Activated naive CD4-positive, alpha-beta T cell (primary cell): ENCODE data around the gene RNF115.

Experiments used
- DNase-seq, 4 experiments: peaks; one replicate each; lab custom pipeline; 2025; lab: John Stamatoyannopoulos, UW

RNF115 gene

DNA sequence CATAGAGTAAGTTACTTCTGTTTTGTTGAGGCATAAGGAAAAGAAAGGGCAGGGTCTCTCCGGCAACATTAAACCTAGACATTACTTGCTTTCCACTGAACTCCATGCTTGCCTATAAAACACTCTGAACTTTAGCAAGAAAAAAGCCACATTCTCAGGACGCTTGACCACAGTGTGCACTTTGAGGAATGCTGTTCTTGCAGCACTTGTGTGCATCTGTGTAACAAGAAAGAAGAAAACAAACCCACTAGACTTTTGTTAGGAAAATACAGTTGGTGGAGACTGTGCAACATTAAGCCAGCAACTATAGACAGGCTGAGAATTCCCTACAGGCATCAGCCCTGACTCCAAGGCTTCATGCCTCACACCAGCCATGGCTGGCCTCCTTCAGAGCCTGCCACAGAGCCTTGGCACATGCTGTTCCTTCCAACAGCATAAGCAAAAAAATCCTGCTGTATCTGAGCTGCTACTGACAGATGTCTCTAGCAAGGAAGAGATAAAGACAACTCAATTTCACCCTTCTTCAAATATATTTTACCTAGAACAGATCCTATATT, 122.5 kb downstream of the RNF115 start:
- DNase-seq: no peak

DNA sequence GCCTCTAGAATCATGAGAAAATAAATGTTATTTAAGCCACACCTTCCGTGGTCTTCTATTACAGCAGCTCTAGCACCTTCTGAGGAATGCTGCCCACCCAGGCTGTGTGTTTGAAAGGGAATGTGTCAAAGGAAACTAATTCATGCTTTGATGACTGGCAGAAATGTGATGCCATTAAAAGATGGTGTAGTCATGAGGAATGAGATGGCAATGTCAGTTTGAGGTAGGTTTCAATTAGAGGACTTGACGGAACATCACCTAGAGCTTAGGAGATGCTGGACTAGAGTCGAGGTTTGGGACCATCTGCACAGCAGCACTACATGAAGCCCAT, 127.3 kb downstream of the RNF115 start:
- DNase-seq: no peak

DNA sequence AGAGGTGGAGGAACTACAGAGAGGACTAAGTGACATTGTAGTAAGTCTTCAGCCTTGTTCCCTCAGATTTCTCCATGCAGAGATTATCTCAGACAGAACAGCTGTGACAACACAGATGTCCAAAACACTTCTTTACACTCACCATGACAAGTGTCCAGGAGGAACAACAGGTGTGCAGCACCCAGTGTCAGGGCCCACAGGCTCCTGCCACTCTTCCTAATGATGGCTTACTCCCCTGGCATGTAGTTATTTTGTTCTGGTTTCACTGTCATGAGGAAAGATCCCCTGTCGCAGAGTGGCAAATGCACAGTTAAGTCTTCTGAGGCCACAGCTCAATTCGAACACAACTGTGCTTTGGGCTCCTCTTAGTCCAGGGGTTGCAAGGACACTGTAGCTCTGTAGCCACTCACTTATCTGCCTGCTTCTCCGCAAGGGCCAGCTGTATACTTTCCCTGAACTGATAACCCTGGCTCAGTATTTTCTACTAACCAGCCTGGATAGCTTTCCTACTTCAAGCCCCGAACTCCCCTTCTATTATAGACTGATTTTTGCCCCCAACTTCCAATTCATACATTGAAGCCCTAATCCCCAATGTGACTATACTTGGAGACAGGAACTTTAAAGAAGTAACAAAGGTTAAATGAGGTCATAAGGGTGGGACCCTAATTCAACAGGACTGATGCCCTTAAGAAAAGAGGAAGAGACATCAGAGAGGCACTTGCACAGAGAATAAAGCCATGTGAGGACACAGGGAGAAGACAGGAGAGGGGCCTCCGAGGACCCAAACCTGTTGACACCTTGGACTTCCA, 127.9 kb downstream of the RNF115 start:
- no peak for DNase-seq

DNA sequence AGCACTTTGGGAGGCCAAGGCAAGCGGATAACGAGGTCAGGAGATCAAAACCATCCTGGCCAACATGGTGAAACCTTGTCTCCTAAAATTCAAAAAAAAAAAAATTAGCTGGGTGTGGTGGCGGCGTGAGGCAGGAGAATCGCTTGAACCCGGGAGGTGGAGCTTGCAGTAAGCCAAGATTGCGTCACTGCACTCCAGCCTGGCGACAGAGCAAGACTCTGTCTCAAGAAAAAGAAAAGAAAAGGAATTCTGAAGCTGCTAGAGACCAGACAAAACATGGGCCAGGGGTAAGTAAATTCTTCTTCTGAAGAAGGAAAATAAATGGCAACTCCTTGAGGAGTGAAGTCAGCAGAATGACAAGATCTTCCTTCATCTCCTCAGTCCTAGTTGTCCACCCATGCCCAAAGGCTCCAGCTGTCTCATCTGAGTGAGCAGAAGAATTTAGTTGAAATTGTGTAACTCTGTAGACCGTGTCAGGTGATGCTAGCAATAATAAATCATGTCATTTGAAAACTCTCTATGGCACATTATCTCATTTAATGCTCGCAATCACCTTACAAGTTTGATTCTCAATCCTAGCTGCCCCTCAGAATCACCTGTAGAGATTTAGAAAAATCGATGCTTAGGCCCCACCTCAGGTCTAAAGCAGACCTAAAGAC, 131.0 kb downstream of the RNF115 start:
- DNase-seq: no peak

DNA sequence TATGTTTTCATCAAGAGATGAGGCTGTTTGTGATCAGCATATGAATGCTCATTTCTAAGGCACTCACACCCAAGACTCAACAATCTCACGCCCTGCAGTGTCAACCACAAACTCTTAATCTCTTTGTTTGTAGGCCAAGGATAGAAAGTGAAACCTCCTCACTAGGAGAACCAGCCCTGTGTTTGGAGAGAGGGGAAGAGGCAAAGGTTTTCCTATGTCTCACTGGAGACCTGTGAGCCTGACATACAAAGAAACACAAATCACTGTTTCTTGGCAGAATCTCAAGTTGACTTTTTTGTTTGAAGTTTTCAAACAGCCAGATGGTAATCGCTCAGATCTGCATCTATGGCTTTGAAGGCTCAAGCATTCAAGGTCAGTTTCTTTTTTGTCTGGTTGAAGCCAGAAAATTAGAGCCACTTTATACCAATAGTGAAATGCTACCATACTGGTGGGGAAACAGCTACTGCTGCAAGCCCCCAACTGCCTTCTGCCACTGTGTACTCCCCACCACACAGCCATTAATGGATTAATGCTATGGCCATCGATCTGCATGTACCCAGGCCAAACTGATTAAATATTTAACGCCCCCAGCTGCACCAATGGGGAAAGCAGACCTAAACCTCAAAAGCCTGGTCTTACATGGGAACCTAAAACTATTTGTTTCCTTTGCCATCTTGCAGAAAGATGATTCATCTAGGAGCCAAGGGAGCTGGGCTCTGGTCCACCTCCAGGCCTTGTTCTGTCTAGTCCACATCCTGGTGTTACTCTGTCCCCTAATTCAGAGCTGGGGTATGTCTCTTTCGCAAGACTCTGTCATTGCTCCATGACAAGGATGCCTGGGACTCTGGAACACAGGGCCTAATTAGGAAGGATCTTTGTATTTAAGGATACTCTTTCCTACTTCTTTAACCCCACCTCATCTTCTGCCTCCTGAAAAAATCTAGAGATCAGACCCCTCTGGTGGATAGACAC, 133.0 kb downstream of the RNF115 start:
- DNase-seq: no peak

DNA sequence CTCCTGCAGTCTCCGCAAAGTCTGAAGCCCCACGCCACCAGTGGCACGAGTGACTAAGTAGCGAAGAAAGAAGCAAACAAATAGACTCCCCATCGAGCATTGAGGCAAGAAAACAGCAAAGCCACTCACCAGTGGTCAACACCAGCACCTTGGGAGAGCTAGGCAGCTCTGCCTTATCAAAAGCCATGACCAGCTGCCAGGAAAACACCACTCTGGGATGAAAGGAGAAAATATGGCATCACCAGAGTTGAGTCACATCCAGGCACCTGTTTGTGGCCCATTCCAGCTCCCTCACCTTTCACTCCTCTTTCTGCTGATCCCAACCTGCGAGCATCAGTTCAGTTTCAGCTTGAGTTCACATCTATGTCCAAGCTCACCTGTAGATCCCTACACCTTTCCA, 134.0 kb downstream of the RNF115 start:
- no peak for DNase-seq

DNA sequence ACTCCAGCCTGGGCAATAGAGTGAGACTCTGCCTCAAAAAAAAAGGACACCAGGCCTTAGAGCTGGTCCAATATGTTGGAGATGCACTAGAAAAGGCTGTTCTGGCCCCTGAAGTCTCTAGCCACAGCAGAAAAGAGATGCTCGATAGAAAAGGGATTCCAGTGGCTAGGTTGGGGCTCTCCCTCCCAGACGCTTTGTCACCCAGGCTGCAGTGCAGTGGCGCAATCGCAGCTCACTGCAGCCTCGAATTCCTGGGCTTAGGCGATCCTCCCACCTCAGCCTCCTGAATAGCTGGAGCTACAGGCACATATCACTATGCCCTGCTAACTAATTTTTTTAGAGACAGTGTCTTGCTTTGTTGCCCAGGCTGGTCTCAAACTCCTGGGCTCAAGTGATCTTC, 135.0 kb downstream of the RNF115 start:
- no peak for DNase-seq
